Activated CD4-positive, alpha-beta memory T cell treated with anti-CD3 and anti-CD28 coated beads, Interleukin-2, amount 10 ng/mL, durations not matched to agents 7 days and 5 days (primary cell): Measurements from ENCODE around the gene GREM2. TPM values are rescaled to one million over a fixed set of nuclear protein-coding genes. Genes with fewer than 3 reads are reported as not detected.

Experiments used
- CTCF ChIA-PET: fragments of 350-600 bp; sonication (Branson Sonifier 250); formaldehyde crosslinking; loops from one replicate; lab custom pipeline; 2021; ENCODE audit warnings: antibody characterized with exemption, inconsistent platforms; lab: Charles Lee
- POLR2A ChIA-PET: fragments of 350-600 bp; sonication (Branson Sonifier 250); formaldehyde crosslinking; loops from one replicate; lab custom pipeline; 2021; ENCODE audit warnings: antibody characterized with exemption; lab: Charles Lee
- DNase-seq: peaks from one replicate; pipeline ENCODE4 v3.0.0-alpha.2; 2020
- H3K27ac Mint-ChIP-seq: one replicate; pipeline ENCODE4 v1.8.0; 2021; ENCODE audit warnings: mild to moderate bottlenecking, mixed read lengths
- H3K27me3 Mint-ChIP-seq: one replicate; pipeline ENCODE4 v1.8.0; 2021; ENCODE audit warnings: mixed read lengths
- H3K36me3 Mint-ChIP-seq: one replicate; pipeline ENCODE4 v1.8.0; 2021; ENCODE audit warnings: low read depth, mixed read lengths
- H3K4me1 Mint-ChIP-seq: one replicate; pipeline ENCODE4 v1.8.0; 2021; ENCODE audit warnings: mixed read lengths
- H3K4me3 Mint-ChIP-seq: one replicate; pipeline ENCODE4 v1.8.0; 2021; ENCODE audit warnings: mild to moderate bottlenecking, mixed read lengths
- H3K9me3 Mint-ChIP-seq: one replicate; pipeline ENCODE4 v1.8.0; 2021; ENCODE audit warnings: mixed read lengths
- total RNA-seq, 2 experiments: library from RNA; stranded (reverse); gene quantifications; one replicate each; pipeline ENCODE4 v1.2.3, GENCODE V29; 2021

The GREM2 gene
- total RNA-seq, 2 experiments from 2014 or later: 1.4 to 1.6 TPM

DNA sequence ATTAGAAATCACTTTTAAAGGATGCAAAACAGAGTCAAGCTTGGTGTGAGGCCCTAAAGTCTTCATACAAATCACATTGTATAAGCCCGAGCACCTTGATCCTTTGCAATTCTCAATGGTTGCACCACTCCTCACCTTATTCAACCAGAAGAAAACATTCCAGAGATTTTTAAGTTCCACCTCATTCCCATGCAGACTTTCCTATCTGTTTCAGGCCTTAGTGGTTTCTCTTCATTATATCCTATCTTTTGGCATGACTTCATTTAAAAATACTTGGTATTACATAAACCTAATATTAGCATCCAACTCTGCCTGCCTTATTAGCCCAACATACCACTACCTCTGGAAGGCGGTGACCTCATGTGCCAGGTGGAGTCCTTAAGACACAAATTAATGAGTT is 9.3 kb upstream of the GREM2 start:
- ChIA-PET CTCF (no interaction called here), POLR2A (interaction anchor here (1.1 kb wide), 1 partner anchor 9 kb away, joined by 4 read pairs; the partner anchor contains the start of gene GREM2)
- no peak for DNase-seq
- Mint-ChIP-seq H3K27ac (no peak overlapping the region), H3K9me3 (peaks cover 4% of the 10 kb centered on the region), H3K4me1 (peaks cover 39% of the 10 kb centered on the region), H3K36me3 (peaks cover 2% of the 10 kb centered on the region), H3K27me3 (peaks cover 5% of the 10 kb centered on the region), H3K4me3 (no peak overlapping the region)

DNA sequence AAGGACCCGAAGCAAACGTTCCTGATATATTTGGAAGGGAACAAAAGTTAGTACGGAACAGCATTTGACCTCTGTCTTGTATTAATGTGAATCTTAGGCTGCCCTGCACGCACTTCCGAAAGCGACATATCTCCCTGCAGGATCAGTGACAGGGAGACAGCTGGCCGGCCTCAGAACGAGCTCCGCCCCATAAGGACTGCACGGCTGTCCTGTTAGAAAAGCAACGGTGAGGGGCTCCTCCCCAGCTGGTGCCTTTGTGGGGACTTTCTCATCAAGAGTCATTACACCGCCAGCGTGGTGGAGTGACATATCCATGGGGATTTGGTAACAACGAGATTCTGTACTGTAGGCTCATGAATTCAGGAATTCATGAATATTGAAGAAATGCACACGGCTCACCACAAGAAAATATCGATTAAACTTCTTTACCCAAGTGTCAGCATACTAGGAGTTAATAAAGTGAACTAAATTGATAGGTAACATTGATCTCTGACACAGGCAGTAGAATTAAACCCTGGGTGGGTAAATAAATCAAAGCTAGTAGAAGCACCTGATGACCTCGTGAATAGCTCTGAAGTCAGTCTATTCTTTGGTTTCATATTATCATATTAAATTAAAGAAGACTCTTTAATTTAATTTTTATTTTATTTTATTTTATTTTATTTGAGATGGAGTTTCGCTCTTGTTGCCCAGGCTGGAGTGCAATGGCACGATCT is 8.1 kb upstream of the GREM2 start:
- H3K27me3 Mint-ChIP-seq: peaks cover 7% of the 10 kb centered on the region
- ChIA-PET CTCF (no interaction called here), POLR2A (no interaction called here)
- H3K4me1 Mint-ChIP-seq: peaks cover 39% of the 10 kb centered on the region
- H3K36me3 Mint-ChIP-seq: peaks cover 2% of the 10 kb centered on the region
- DNase-seq: no peak
- no peak overlapping the region for H3K4me3 Mint-ChIP-seq
- no peak overlapping the region for H3K27ac Mint-ChIP-seq
- peaks cover 7% of the 10 kb centered on the region for H3K9me3 Mint-ChIP-seq

DNA sequence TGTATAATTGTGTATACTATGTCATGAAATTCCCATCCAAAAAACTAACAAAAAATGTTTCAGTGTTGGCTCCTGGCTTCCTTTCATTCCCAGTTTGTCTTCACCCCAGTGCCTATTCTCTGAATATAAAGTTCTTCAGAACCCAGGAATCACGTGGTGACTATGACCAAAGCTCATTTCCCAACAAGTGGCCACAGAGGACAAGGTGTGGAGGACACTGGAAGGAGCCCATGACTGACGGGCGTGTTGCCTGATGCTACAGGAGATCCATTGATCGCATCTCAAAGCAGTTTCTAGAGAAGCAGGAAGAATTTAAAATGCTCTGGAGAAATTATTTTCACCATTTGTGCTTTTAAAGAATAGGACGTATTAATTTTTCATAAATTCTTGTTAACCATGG is 7.4 kb upstream of the GREM2 start:
- ChIA-PET CTCF (no interaction called here), POLR2A (no interaction called here)
- Mint-ChIP-seq H3K36me3 (peaks cover 2% of the 10 kb centered on the region), H3K27ac (no peak overlapping the region), H3K4me1 (peaks cover 41% of the 10 kb centered on the region), H3K4me3 (no peak overlapping the region), H3K27me3 (peaks cover 9% of the 10 kb centered on the region), H3K9me3 (peaks cover 7% of the 10 kb centered on the region)
- DNase-seq: no peak

DNA sequence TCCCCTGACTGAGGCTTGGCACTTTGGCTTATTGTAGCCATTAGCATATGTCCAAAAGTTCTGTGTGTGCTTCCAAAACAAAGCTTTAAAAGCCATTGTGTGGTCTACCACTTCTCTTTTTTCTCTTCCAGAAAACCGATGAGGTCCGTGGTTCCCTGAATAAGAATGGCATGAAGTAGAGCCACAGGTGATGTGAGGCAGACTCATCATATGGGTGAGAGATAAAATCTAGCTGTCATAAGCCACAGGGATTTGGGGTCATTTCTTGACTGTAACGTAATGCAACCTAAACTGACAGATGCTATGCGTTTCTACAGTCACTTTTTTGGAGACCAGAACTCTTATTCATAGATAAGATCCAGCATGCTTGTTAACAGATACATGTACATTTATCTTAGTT is 7.0 kb upstream of the GREM2 start:
- ChIA-PET POLR2A (no interaction called here), CTCF (no interaction called here)

DNA sequence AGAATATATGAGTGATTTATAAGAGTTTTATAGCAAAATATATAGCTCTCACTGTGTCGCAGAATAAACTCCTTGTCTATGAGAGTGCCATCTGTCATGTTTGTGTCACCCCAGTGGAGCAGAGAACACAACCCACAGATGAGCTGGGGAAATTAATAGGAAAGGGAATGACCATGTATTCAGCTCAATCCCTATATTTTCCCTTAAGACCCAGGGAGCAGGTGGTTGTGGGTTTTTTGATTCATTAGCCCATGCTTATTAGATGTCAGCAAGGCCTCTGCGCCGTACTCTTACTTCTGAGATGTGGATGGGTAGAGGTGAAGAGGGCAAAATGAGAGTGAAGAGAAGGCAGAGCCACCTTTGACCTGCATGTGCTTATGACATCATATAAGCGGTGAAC is 4.1 kb upstream of the GREM2 start:
- no peak overlapping the region for H3K27ac Mint-ChIP-seq
- H3K4me3 Mint-ChIP-seq: no peak overlapping the region
- no peak for DNase-seq
- H3K9me3 Mint-ChIP-seq: peaks cover 4% of the 10 kb centered on the region
- H3K4me1 Mint-ChIP-seq: peaks cover 54% of the 10 kb centered on the region
- ChIA-PET POLR2A (interaction anchor here (1.2 kb wide), 1 partner anchor 10 kb away, joined by 3 read pairs; no protein-coding TSS in a partner anchor), CTCF (interaction anchor here (1.2 kb wide), 1 partner anchor 116 kb away, joined by 3 read pairs; no protein-coding TSS in a partner anchor)
- H3K27me3 Mint-ChIP-seq: peaks cover 22% of the 10 kb centered on the region
- H3K36me3 Mint-ChIP-seq: peaks cover 2% of the 10 kb centered on the region

More for the DNA sequence above, 7.0 kb upstream of the GREM2 start:
- H3K27ac Mint-ChIP-seq: no peak overlapping the region
- peaks cover 10% of the 10 kb centered on the region for H3K27me3 Mint-ChIP-seq
- peaks cover 45% of the 10 kb centered on the region for H3K4me1 Mint-ChIP-seq
- no peak overlapping the region for H3K4me3 Mint-ChIP-seq
- DNase-seq: peak; percentile 21
- H3K9me3 Mint-ChIP-seq: peaks cover 4% of the 10 kb centered on the region
- peaks cover 2% of the 10 kb centered on the region for H3K36me3 Mint-ChIP-seq

DNA sequence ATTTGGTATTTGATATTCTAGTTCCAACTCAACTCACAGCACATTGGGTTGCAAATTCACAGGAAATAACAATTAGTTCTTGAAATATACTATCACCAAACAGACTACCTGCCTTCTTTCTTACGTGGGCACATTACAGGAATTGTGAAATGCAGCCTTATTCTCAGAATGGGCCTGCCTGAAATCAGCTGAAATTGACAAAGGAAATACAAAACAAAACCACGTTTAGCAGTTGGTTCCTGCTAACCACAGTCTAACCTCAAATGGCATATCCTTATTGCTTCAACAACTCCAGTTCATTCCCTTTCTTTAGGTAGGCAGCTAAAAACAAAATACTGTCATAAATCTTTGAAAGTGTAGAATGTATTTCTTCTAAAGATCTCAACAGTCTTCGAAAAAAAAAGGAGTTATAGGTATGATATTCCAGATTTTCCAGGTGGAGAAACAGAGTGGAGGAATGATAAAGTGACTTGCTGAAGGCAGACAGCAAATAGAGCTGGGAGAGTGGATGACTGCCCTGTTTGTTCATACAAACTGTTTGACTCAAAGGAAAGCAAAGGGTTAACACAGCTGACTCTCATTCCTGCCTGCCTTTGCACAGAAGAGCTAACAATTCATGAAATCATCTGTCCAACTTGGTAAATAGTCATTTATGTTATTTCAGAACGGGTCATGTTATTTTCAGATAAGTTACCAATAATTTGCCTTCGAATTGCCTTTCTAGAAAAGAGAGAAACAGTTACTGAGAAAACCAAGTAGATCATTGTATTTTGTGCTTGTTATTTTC is 1.6 kb upstream of the GREM2 start:
- ChIA-PET POLR2A (interaction anchor here (0.5 to 2.6 kb wide), 3 partner anchors 8 to 114 kb away, joined by 3 to 19 read pairs (median 4); no protein-coding TSS in a partner anchor), CTCF (no interaction called here)
- peaks cover 39% of the 10 kb centered on the region for H3K27me3 Mint-ChIP-seq
- DNase-seq: peak; percentile 24
- peaks cover 54% of the 10 kb centered on the region for H3K4me1 Mint-ChIP-seq
- peak overlapping the region; percentile 58 for H3K4me3 Mint-ChIP-seq
- H3K27ac Mint-ChIP-seq: peak overlapping the region; percentile 77
- peaks cover 4% of the 10 kb centered on the region for H3K9me3 Mint-ChIP-seq
- H3K36me3 Mint-ChIP-seq: peaks cover 2% of the 10 kb centered on the region

DNA sequence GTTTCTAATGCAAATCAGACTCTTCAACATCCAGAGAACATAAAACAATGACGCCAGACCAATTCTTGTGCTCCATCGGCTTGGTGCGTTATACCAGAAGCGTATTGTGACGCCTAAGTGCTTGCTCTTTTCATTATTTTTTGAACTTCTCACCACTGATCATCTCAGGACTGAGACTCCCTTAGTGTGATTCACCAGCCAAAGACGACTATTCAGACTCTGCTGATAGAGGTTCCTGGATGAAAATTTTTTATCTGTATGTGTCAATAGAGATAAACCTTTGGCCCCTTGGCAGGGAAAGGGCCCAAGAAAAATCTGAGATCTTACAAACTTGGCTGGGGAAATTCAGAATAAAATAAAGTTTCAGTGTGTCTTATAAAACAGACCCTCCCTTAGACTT is 856 bp upstream of the GREM2 start:
- POLR2A ChIA-PET: interaction anchor here (1.3 to 2.6 kb wide), 2 partner anchors 9 to 36 kb away, joined by 4 to 19 read pairs; no protein-coding TSS in a partner anchor
- peak overlapping the region; percentile 77 for H3K27ac Mint-ChIP-seq
- H3K27me3 Mint-ChIP-seq: peaks cover 39% of the 10 kb centered on the region
- no peak overlapping the region for H3K4me3 Mint-ChIP-seq
- peaks cover under 1% of the 10 kb centered on the region for H3K36me3 Mint-ChIP-seq
- peaks cover 4% of the 10 kb centered on the region for H3K9me3 Mint-ChIP-seq
- DNase-seq: no peak
- H3K4me1 Mint-ChIP-seq: peaks cover 51% of the 10 kb centered on the region
- CTCF ChIA-PET: interaction anchor here (0.7 kb wide), 1 partner anchor 130 kb away, joined by 3 read pairs; no protein-coding TSS in a partner anchor

DNA sequence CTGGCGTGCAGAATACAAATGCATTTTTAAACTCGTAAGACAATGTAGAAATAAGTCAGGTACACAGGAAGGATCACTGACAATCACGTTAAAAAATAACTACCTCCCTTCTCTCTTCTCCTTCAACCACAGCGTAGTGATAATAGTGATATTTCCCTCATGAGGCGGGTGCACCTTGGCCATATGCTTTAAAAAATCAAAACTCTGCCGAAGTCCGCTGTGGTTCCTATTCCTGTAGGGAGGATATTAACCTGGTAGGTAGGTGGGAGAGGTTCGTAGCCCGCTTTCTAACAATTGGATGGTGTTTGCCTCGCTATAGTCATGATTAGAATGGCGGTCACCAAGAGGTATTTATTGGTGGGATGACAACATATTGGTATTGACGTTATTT is 732 bp downstream of the GREM2 start:
- no peak for DNase-seq
- Mint-ChIP-seq H3K9me3 (peaks cover 3% of the 10 kb centered on the region), H3K27ac (peak overlapping the region; percentile 77), H3K4me1 (peaks cover 48% of the 10 kb centered on the region), H3K27me3 (peaks cover 36% of the 10 kb centered on the region), H3K4me3 (peak overlapping the region; percentile 85), H3K36me3 (no peaks in the 10 kb centered on the region)
- CTCF ChIA-PET: interaction anchor here (1.1 kb wide), 1 partner anchor 35 kb away, joined by 4 read pairs; no protein-coding TSS in a partner anchor
- POLR2A ChIA-PET: interaction anchor here (0.7 kb wide), 1 partner anchor 113 kb away, joined by 3 read pairs; no protein-coding TSS in a partner anchor

DNA sequence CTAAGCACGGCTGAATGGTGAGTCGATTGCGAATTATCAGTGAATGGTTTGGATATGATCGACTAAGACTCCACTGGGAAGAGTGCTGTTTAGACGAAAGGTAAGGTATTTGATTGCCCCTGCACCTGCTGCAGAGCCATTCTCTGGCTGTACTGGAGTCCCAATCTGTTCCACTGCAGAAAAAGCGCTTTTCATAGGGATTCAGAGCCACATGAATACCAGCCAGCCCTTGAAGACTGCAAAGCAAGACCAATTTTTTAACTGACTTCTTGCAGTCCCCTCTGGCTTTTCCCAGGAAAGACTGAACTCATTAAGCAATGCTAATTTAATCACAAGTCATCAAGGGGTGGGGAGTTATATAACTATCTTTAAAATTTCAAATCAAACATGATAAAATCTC is 1.3 kb downstream of the GREM2 start:
- no peaks in the 10 kb centered on the region for H3K36me3 Mint-ChIP-seq
- POLR2A ChIA-PET: no interaction called here
- H3K4me1 Mint-ChIP-seq: peaks cover 48% of the 10 kb centered on the region
- peaks cover 36% of the 10 kb centered on the region for H3K27me3 Mint-ChIP-seq
- CTCF ChIA-PET: no interaction called here
- no peak overlapping the region for H3K27ac Mint-ChIP-seq
- no peaks in the 10 kb centered on the region for H3K9me3 Mint-ChIP-seq
- DNase-seq: no peak
- peak overlapping the region; percentile 58 for H3K4me3 Mint-ChIP-seq

DNA sequence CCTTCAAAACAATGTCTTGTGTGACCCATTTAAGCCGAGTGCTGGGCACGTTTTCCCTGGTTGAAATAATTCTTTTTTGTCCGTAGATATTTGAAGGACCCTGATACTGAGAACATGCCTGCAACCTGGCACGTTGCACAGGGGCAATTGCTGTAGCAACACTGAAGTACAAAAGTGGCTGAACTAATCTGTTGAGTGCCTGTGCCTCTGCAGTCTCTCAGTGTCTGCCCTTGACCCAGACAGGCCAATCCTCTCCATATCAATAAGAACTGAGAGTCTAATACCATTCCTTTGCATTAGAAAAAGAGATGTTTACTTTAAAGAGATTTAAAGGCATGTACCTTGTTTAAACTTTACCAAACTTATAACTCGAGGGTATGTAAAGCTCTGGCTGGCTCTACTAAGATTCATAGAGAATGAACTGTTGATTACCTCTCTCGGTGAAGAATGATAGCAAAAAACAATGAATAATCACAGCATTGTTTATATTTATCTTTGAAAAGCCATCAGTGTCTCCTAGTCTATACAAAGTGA is 2.4 kb downstream of the GREM2 start:
- Mint-ChIP-seq H3K4me3 (peak overlapping the region; percentile 58), H3K4me1 (peaks cover 46% of the 10 kb centered on the region), H3K9me3 (no peaks in the 10 kb centered on the region), H3K27ac (no peak overlapping the region), H3K27me3 (peaks cover 32% of the 10 kb centered on the region), H3K36me3 (no peaks in the 10 kb centered on the region)
- POLR2A ChIA-PET: no interaction called here
- no peak for DNase-seq
- CTCF ChIA-PET: interaction anchor here (1.2 kb wide), 1 partner anchor 33 kb away, joined by 3 read pairs; no protein-coding TSS in a partner anchor

DNA sequence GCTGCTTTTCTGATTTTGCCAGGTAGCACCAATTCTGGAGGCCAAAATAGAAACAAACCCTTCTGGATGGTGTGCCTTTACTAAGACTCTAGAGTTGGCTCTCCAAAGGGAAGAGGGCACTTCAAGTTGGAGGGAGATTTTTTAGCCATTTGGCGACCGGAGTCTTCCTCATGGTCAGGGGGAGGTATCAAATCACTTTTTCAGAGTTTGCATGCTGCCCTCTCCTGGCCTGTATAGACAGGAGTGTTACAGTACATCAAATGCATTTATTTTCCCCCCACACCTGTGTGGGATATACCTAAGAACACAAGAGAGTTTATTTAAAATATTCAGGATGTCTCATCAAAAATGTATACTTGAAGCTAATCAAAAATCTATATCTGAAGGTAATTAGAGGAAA is 3.2 kb downstream of the GREM2 start:
- H3K27ac Mint-ChIP-seq: no peak overlapping the region
- no peaks in the 10 kb centered on the region for H3K36me3 Mint-ChIP-seq
- POLR2A ChIA-PET: no interaction called here
- peaks cover 39% of the 10 kb centered on the region for H3K4me1 Mint-ChIP-seq
- peaks cover 29% of the 10 kb centered on the region for H3K27me3 Mint-ChIP-seq
- no peak overlapping the region for H3K4me3 Mint-ChIP-seq
- no peaks in the 10 kb centered on the region for H3K9me3 Mint-ChIP-seq
- no peak for DNase-seq
- CTCF ChIA-PET: interaction anchor here (0.8 to 1.2 kb wide), 4 partner anchors 21 to 153 kb away, joined by 3 to 7 read pairs (median 3); no protein-coding TSS in a partner anchor

DNA sequence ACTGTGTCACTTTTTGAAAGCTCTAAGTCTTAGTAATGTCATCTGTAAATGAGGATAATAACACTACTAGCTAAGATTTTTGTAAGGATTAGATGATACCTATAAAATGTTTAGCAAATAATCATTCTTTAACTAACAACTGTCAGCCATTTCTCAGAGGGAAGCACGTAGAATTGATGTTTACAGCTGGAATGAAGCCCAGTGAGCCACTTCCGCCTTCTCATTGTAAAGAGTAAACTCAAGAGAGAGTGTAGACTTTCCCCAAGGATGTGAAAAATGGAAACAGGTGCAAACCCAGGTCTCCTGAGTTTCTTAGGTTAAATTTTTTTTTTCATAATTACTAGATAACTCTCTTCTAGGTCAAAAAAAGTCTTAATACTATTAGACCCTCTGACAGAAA is 4.9 kb downstream of the GREM2 start:
- H3K27ac Mint-ChIP-seq: no peak overlapping the region
- H3K27me3 Mint-ChIP-seq: peaks cover 25% of the 10 kb centered on the region
- H3K9me3 Mint-ChIP-seq: no peaks in the 10 kb centered on the region
- CTCF ChIA-PET: interaction anchor here (0.8 kb wide), 1 partner anchor 151 kb away, joined by 3 read pairs; no protein-coding TSS in a partner anchor
- DNase-seq: no peak
- POLR2A ChIA-PET: interaction anchor here (0.8 kb wide), 1 partner anchor 8 kb away, joined by 3 read pairs; no protein-coding TSS in a partner anchor
- no peak overlapping the region for H3K4me3 Mint-ChIP-seq
- H3K4me1 Mint-ChIP-seq: peaks cover 22% of the 10 kb centered on the region
- peaks cover 2% of the 10 kb centered on the region for H3K36me3 Mint-ChIP-seq
